HG03064 (cell line): ENCODE measurements around the gene RASSF1.

Experiments used
- ATAC-seq: cut with Tn5 transposase; IDR thresholded peaks from one replicate; pipeline ENCODE4 v1.9.1; 2021; ENCODE audit warnings: low read depth; ENCODE audit not compliant: unreplicated experiment

The RASSF1 gene

GRCh38 chr3:50369012-50369670, 28.5 kb upstream of the RASSF1 start:
- no peak for ATAC-seq

GRCh38 chr3:50365842-50366220, 25.2 kb upstream of the RASSF1 start:
- no peak for ATAC-seq

GRCh38 chr3:50365080-50365841, 24.6 kb upstream of the RASSF1 start:
- ATAC-seq, result peak; percentile 71

- ATAC-seq, result no peak
Observed at GRCh38 chr3:50364573-50365079, 24.0 kb upstream of the RASSF1 start.

- ATAC-seq, result no peak
Observed at GRCh38 chr3:50359760-50360110, 19.1 kb upstream of the RASSF1 start.

GRCh38 chr3:50358911-50359759, 18.5 kb upstream of the RASSF1 start, which contains the start of gene TMEM115:
Gene TMEM115, minus strand, starts transcription at chr3:50359521. Its CDS starts 458 bp downstream, at chr3:50359063.
- ATAC-seq, result peak; percentile 98

- ATAC-seq, result no peak
Observed at GRCh38 chr3:50358355-50358910, 17.8 kb upstream of the RASSF1 start.

GRCh38 chr3:50357481-50357880, 16.8 kb upstream of the RASSF1 start:
- ATAC-seq, result no peak

- ATAC-seq, result no peak
Observed at GRCh38 chr3:50356553-50356952, 15.9 kb upstream of the RASSF1 start.

- no peak for ATAC-seq
Observed at GRCh38 chr3:50355829-50356552, 15.4 kb upstream of the RASSF1 start.

GRCh38 chr3:50354850-50355249, 14.2 kb upstream of the RASSF1 start:
- no peak for ATAC-seq

GRCh38 chr3:50354186-50354764, 13.6 kb upstream of the RASSF1 start:
- ATAC-seq, result no peak

GRCh38 chr3:50353245-50354004, 12.8 kb upstream of the RASSF1 start:
- no peak for ATAC-seq

GRCh38 chr3:50352781-50353180, 12.1 kb upstream of the RASSF1 start:
- ATAC-seq, result no peak

- ATAC-seq, result no peak
Observed at GRCh38 chr3:50351323-50351697, 10.7 kb upstream of the RASSF1 start.

- ATAC-seq, result peak; percentile 76
Observed at GRCh38 chr3:50350527-50351322, 10.1 kb upstream of the RASSF1 start, which contains the start of the genes CYB561D2 and NPRL2. Gene CYB561D2, plus strand, starts transcription at chr3:50350862. Its CDS starts 572 bp downstream, at chr3:50351434. Gene NPRL2, minus strand, starts transcription at chr3:50350775. Its CDS starts 123 bp downstream, at chr3:50350652.

GRCh38 chr3:50350213-50350526, 9.5 kb upstream of the RASSF1 start:
- ATAC-seq, result no peak

- no peak for ATAC-seq
Observed at GRCh38 chr3:50347187-50347813, 6.7 kb upstream of the RASSF1 start.
